Kasumi-1 (cell line): ENCODE data around the gene EFNA2.
A peak's percentile ranks its signal among the peaks of the same experiment; 100 is the strongest.

Experiments used
- DNase-seq, 2 experiments: peaks; one replicate each; lab custom pipeline; 2025; lab: John Stamatoyannopoulos, UW

The EFNA2 gene

DNA sequence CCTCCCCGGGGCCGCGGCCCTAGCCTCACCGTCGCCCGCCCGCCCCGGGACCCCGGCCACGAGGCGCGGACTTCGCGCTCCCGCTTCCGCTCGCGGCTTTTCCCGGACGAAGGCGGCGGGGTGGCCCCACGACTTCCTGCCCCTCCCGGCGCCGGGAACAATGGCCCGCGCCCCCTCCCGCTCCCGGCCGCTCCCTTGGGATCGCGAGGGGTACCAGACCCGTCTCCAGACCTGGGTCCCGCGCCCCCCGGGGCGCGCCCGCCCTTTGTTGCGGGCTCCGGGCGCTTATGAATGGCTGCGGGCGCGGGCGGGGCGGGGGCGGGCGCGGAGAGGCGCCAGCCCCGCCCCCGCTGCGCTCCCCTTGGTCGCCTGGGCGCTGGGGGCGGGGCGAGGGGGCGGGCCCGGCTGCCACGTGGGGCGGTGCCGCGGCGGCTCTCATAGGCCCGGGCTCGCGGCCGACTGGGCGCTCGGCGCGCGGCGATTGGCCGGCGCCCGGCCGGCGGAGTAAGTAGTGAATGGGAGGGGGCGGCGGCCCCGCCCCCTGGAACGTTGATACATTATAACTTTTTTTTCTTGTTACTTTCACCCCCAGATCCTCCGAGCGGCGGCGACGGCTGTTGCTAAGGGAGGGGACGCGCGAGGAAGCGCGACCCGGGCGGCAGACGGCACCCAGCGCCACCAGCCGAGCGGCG, 36.2 kb upstream of the EFNA2 start:
- DNase-seq: peak; percentile 90

DNA sequence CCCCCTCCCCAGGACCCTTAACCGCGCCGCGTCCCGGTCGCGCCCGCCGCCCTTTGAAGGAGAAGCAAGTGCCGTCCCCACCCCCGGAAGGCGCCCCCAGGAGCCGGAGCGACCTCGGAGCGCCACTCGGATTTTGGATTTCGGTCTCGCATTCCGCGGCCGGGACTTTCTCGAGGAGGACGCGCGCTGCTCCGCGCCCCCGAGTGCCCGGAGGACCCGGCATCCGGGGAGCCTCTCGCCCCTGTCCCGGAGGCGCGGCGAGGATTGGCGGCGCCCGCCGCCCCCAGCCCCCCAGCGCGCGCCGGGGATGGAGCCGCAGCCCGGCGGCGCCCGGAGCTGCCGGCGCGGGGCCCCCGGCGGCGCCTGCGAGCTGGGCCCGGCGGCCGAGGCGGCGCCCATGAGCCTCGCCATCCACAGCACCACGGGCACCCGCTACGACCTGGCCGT, 35.7 kb upstream of the EFNA2 start:
- DNase-seq: no peak

DNA sequence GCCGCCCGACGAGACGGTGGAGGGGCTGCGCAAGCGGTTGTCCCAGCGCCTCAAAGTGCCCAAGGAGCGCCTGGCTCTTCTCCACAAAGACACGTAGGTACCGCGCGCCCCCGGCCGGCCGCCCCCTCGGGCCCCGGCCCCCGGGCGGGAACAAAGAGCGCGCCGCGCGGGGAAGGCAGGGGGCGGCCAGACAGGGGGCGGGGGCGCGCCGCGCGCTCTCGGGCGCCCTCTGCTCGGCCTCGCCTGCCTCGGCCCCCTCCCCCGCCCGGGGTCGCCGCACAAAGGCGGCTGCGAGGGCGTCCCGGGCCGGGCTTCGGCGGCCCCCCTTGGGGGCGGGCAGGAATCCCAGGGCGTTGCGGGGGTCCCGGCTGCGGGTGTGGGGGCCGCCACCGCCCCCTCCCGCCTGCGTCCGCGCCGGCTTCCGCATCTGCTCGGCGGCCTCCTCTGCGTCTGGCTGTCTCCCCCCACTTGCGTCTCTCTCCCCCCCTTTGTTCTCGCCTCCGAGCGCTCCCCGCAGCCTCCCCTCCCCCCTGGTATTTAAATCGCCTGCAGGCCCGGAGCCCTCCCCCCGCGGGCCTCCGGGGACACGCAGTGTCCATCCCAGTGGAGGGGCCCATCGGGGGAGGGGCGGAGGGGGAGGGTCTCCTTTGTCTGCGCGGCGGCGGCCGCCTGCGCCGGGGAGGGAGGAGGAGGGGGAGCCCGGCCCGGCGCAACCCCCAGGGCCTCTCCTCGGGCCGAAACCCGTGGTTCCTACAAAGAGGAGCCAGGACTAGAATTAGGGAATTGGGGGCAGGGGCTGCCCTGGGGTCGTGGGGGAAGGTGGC, 35.0 kb upstream of the EFNA2 start:
- DNase-seq: peak; percentile 45 to 54

DNA sequence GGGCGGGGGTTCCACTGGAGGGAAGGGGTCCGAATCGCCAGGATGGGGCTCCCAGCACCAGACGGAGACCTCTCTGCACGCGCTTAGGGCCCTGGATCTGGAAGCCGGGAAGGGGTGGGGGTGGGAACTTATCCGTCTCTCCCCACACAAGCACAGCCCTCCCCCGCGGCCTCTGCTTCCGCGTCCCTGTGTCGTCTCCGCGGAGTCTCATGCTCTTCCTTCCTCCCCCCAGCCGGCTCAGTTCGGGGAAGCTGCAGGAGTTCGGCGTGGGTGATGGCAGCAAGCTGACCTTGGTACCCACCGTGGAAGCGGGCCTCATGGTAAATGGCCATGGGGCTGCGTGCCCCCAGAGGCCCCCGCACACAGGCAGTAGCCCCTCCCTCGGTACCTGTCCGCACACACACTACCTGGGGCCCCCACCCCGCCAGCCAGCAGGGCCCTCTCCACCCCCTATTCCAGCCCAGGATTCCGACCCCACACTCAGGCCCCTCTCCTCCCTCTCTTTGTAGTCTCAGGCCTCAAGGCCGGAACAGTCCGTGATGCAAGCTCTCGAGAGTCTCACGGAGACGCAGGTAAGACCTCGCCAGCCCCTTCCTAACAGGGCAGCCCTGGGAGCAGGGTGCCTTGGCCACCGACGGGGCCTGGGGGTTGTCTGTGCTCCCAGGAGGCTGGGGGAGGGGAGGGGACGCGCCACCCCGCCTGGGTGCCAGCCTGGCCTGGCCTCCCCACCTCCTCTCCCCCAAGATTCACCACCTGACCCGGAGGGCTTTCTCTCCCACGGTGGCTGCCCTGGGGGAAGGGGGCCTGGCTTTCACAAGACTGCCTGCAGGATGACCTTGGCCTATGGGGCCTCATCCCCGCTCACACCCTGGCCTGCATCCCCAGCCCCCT, 34.1 kb upstream of the EFNA2 start:
- DNase-seq: peak; percentile 63 to 84

DNA sequence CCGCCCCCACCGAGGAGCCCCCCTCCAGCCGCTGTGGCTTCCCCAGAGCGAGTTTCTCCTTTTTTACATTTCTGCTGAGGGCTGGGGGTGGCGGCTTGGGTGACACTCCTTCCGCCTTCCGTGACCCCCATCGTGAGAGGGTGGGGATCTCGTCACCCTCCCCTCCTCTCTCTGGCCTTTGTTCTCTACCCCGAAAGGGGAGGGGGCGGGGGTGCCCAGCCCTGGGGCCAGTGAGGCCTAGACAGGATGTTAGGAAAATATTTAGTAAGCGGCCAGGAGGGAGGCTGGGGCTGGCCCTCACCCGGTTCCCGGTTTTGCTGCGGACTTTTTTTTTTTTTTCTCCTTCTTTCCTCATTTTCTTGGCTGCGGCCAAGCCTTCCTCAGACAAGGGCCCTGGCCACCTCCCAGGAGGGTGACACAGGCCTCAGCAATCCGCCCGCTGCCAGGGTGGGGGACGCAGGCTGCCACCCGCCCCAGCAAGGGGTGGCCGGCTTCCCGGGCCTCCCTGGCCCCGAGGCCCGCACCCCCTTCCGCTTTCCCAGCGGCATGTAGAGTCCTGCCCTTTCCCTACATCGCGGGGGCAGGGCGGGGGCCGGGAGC, 33.4 kb upstream of the EFNA2 start:
- peak; percentile 86 to 90 for DNase-seq

DNA sequence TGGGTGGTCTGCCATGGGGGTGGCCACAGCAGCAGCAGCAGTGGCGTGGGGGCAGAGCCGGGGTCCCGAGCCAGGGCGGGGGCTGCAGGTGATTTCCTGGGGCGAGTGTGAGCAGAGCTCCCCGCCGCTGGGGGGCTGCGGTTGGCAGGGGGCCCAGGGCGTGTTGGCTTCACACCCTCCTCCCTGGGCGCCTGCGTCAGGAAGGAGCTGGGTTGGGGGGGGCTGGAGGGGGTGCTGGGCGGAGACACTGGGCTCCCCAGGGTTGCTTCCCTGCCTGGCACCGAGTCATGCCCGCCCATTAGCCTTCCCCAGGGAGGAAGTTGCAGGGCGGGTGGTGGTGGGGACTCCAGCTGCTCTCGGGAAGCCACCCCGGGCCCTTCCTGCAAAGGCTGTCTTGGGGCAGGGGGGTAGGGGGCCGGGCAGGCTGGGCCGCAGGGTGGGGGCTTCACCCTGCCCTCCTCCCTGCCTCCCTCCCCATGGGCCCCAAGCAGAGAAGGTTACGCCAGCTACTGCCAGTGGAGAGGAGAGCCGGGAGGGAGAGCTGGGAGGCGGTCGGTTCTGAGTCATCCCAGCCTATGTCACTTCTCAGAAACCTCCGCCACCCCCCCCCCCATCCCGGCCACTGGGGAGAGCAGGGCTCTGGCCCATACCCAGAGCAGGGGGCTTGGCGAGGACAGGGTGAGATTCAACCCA, 32.7 kb upstream of the EFNA2 start:
- DNase-seq: peak; percentile 96 to 99

DNA sequence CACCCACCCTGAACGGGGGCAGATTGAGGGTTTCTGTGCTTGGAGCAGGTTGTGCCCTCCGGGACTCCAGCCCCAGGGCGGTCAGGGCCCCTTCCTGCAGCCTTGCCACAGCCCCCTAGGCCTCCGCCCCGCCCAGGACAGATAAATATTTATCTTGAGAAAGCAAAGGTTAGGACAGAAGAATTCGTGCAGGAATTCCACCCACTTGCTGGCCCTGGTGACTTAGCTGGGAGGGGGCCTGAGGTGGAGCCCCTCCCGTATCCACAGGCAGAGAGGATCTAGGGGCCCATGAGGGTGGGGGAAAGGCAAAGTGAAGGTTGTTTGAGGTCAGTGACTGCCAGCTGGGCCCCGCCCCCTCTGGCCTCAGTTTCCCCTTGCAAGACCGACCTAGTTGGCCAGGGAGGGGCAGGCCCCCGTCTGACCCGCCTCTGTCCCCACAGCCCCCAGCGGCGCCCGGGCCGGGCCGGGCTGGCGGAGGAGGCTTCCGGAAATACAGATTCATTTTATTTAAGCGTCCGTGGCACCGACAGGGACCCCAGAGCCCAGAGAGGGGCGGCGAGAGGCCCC, 32.1 kb upstream of the EFNA2 start:
- peak in 1 of 2 experiments; percentile 57 for DNase-seq

DNA sequence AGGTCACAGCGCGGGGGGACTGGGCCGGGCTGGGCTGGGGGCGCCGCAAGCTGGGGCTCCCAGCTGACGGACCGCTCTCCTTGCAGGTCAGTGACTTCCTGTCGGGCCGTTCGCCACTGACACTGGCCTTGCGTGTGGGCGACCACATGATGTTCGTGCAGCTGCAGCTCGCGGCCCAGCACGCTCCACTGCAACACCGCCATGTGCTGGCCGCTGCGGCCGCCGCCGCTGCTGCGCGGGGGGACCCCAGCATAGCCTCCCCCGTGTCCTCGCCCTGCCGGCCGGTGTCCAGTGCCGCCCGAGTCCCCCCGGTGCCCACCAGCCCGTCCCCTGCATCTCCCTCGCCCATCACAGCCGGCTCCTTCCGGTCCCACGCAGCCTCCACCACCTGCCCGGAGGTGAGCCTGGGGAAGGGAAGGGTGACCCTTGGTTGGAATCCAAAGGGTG, 31.6 kb upstream of the EFNA2 start:
- no peak for DNase-seq

DNA sequence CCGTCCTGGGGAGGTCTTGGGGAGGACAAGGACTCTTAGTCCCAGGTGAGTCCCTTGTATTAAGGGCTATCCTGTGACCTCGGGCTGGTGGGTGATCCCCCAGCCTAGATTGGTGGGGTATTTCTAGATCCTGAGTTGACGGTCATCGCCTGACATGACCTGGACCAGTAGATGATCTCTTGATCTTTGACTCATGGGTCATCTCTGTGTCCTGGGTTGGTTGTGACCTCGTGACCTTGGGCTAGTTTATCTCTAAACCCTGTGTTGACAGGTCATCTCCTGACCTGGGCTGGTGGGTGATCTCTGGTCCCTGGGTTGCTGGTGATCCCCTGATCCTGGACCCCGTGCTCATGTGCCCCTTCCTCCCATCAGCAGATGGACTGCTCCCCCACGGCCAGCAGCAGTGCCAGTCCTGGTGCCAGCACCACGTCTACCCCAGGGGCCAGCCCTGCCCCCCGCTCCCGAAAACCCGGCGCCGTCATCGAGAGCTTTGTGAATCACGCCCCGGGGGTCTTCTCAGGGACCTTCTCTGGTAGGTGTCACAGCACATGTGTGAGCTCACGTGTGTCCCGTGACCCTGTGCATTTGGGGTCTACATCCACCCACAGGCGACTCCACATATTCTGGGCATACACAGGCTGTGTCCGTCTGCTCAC, 31.0 kb upstream of the EFNA2 start:
- DNase-seq: no peak

DNA sequence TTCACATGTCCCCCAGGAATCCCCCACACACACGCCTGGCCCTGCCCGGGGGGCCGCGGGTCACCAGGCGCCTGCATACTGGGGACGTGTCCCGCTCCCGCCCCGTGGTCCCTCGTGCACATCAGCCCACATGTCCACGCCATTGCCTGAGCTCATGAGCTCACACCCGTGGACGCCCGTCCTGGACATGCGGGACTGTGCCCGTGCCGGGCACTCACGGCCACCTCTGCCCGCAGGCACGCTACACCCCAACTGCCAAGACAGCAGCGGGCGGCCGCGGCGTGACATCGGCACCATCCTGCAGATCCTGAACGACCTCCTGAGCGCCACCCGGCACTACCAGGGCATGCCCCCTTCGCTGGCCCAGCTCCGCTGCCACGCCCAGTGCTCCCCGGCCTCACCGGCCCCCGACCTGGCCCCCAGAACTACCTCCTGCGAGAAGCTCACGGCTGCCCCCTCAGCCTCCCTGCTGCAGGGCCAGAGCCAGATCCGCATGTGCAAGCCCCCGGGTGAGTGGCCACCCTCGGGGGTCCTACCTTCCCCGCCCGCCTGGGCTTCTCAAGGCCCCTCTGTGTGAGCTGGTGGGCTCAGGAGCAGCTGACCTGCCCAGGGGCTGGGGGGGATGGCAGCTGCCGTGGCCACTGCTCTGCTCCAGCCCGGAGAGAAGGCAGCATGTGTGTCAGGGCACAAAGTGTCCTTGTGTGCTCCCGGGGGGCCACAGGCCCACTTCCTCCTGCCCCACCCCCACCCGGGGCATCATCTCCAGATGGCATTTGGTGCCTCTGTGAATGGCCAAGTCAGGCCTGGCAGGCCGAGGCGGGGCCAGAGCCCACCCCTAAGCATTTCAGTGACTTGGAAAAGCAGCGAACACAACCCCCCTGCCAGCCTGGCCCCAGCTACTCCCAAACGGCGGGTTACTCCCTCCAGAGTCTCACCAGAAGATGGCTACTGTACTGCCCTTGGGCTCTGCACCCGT, 30.2 kb upstream of the EFNA2 start:
- no peak for DNase-seq

DNA sequence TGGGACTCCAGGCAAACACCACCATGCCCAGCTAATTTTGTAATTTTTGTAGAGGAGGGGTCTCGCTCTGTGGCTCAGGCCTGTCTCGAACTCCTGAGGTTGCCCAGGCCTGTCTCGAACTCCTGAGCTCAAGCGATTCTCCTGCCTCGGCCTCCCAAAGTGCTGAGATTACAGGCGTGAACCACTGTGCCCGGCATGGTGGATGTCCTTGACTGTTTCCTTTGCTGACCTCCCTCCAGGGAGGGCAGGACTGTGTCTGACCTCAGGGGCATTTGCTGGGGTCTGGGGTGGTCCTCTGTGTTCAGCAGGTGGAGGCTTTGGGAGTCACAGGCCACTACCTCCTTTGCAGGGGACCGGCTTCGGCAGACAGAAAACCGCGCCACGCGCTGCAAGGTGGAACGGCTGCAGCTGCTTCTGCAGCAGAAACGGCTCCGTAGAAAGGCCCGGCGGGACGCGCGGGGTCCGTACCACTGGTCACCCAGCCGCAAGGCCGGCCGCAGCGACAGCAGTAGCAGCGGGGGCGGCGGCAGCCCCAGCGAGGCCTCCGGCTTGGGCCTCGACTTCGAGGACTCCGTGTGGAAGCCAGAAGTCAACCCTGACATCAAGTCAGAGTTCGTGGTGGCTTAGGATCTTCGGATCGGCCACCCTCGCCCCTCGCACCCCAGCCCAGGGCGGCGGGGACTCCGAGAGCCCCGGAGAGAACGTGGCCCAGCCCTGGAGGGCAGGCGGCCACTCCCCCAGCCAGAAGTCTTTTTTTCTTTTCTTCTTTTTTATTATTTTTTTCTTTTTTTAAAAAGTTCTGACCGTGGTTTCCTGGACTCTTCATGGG, 28.8 kb upstream of the EFNA2 start:
- no peak for DNase-seq

DNA sequence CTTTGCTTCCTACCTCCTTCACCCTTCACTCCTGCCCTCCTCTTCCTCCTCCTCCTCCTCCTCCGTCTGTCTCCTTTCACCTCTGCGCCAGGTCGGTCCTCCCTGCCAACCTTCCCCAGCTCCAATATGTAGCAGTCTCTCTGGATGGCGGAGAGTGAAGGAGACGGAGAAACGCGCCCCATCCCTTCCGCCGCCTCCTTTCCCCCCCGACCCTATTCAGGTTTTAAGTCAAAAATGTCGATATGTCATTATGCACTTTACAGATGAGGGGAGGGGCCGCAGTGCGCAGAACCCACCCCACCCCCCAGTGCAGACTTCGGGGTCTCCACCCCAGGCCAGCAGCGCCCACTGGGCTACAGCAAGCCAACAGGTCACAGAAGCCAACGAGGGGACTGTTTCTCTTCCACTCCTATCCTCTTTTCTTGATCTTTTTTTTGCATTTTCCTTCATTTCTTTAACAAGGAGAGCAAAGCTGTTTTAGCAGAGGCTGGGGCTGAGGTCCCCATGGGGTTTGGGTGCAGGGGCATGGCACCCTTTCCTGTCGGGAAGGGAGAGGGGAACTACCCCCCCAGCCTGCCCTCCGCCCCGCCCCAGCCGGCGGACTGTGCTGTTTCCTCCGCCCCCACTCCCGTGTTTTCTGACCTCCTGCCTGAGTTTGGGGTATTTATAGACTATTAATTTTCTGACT, 28.1 kb upstream of the EFNA2 start:
- no peak for DNase-seq

DNA sequence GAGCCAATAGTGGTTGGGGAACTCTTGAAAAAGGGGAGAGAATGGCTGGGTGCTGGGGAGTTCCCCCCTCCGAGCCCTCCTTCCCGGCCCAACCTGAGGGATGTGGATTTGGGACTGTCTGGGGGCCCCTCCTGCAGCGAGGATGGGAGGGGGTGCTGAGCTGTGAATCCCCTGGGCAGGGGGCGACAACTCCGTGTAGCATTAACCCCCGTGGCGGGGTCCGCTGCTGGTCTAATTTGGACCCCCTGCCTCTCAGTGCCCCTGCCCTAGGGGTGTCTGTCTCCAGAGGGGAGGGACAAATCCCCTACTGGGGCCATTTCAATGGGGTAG, 27.5 kb upstream of the EFNA2 start:
- no peak for DNase-seq

DNA sequence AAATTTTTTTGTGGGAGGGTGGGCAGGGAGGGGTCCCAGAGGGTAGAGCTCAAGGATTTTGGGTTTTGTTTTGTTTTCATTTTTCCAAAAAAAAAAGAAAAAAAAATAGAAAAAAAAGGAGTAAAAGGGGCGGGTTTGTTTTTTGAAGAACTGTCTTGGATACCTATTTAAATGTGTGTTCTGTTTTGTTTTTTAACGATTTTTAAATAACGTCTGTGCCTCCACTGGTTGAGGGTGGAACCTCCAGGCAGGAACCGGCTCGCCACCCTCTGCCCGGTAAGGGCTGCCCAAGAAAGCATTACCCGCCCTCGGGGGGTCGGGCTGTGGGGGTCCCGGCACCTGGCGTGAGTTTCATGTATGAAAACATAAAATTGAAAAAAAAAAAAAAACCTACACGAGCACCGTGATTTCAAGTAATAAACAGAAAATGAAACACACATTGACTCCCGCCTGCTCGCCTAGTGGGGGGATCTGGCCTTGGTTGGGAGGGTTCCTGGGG, 26.9 kb upstream of the EFNA2 start:
- no peak for DNase-seq

DNA sequence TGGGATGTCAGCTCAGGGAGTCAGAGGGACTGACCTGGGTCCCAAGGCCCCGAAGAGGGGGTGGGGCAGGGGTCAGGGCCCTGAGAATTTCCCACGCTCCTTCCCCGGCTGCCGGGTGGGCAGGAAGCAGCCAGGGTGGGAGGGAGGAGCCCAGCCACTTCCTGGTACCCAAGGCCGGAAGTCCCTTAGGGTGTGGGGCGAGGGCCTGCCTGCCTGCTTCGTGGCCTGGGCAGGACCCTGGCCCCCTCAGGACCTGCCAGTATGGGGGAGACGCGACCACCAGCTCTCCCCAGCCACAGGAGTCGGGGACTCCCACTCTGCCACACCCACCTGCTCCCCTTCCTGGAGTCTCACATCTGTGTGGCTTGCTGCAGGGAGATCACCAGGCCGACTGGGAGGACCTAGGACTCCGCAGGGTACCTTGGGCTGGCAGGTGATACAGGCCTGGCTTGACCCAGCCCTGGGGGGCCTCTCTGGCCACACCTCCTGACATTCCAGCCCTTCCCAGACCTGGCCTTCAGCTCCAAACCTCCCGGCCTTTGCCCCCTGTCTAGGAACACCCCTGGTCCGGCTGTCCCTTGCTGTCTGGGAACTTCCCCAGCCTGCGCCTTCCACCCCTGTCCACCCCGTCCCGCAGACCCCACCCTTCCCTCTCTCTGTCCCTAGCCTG, 26.3 kb upstream of the EFNA2 start:
- peak; percentile 37 to 46 for DNase-seq

DNA sequence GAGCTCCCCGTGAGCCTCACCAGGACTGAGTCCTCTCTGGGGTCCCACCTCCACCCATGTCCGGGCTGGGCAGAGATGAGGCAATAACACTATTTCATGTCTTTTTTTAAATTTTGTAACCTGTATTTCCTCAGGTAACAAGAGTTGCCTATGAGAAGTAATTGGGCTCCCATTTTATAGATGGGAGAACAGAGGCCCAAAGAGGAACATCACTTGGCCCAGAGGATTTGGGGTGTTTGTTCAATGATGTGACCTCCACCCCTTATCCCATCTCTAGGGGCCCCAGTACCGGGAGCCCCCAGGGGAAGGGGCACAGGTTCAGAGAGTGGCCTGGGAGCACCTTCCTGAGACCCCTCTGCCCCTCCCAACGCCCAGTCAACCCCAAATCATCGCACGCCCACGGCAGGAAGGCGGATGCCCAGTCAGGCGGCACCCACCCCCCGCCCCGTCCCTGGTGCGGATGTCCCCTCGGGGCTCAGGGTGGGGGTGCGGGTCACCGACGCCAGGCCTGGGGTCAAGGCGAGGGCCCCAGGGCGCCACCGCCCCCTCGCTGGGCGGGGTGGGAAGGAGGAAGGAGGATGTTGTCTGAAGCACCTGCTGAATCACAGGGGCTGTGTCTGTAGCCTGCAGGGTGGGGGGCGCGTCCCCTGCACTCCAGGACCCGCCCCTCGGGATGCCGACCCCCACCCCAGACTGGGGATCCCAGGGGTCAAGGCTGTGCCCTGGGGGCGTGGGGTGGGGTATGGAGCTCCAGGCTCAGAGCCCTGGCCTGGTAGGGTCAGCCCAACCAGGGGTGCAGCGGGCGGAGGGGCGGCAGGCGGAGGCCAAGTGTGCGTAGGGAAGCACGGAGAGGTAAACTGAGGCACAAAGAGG, 25.6 kb upstream of the EFNA2 start:
- DNase-seq: no peak
